Urothelium cell line (cell line): ENCODE data around the gene KCTD17.

Experiments used
- DNase-seq: peaks from one replicate; pipeline ENCODE4 v3.0.0; 2011; ENCODE audit warnings: low spot score, mixed read lengths
- FAIRE-seq: peaks from 2 replicates; lab custom pipeline; 2011; peaks lifted over from hg19 to GRCh38; lab: Jason Lieb, UNC

The KCTD17 gene, protein sequence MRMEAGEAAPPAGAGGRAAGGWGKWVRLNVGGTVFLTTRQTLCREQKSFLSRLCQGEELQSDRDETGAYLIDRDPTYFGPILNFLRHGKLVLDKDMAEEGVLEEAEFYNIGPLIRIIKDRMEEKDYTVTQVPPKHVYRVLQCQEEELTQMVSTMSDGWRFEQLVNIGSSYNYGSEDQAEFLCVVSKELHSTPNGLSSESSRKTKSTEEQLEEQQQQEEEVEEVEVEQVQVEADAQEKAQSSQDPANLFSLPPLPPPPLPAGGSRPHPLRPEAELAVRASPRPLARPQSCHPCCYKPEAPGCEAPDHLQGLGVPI

DNA sequence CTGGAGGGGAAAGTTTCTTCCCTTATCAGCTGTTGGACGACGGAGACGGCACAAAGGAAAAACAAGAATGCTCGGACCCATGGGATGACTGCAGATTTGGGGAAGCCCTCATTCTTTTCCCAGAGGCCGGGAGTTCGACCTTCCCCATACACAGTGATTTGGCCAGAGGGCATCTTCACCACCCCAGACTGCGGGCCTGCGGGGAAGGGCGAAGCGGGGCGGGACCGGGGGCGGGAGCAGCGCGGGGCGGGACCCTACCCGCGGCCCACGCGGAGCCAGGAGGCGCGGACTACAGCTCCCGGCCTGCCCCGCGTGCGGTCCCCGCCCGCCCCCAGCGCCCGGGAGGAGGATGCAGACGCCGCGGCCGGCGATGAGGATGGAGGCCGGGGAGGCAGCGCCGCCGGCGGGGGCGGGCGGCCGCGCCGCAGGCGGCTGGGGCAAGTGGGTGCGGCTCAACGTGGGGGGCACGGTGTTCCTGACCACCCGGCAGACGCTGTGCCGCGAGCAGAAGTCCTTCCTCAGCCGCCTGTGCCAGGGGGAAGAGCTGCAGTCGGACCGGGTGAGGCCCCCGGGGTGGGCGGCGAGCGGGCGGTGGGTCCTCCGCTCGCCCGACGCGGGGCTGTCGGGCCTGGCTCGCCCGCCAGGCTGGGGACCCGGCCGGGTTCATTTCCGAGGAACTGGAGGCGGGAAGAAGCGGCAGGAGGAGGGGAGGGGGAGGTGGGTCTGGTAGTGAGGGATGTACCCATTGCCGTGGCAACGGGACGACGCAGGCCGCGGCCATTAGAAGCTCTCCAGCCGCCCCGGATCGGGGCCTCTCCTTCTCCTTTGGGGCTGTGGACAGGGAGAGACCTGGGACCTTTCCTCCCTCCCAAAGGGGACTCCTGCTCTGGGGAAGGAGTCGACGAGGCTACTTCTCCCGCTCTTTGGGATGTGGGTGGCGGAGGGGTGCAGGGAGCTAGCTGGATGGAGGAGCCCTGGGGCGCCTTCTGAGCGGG is at the start of gene KCTD17:
Gene KCTD17, plus strand, starts transcription at position 352 of the 995 bp plus-strand sequence. Its CDS starts 19 bp downstream, at position 371.
- peak; percentile 98 for DNase-seq

DNA sequence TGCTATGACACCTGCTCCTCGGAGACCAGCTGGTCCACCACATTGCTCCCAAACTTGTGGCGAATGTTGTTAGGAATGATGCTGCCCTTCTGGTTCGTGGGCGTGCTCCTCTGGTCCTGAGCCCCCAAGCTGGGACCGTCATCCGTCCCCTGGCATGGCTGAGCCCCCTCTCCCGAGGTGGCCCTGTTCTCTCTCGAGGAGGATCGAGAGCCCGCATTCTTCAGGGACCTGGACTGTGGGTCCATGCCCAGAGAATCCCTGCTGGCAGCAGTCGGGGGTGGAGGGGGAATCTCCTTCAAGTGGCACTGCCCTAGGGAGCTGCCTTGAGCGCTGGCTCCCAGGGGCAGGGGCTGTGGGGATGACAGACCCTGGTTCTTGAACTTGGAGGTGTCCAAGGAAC is 49.7 kb upstream of the KCTD17 start:
- FAIRE-seq (no peak), DNase-seq (no peak)

More for the DNA sequence above, at the start of gene KCTD17:
- FAIRE-seq, result peak; percentile 50

DNA sequence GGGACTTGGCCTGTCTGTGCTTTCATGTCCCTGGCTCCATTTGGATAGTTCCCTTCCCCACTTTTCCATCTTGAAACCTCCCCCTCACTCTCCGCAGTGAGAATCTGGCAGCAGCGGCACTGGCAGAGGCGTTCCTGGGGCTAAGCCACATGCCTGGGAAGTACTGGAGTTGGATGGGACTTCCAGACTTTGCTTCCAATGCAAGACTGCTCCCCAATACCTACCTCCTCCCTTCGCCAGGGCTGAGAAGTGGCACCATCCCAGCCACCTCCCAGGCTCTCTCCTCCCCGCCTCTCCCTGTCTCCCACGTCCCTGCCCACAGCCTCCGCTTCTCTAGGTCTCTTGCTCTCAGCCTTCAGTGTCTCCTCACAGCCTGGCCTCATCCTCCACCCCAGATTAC is 48.9 kb upstream of the KCTD17 start:
- DNase-seq (no peak), FAIRE-seq (no peak)

DNA sequence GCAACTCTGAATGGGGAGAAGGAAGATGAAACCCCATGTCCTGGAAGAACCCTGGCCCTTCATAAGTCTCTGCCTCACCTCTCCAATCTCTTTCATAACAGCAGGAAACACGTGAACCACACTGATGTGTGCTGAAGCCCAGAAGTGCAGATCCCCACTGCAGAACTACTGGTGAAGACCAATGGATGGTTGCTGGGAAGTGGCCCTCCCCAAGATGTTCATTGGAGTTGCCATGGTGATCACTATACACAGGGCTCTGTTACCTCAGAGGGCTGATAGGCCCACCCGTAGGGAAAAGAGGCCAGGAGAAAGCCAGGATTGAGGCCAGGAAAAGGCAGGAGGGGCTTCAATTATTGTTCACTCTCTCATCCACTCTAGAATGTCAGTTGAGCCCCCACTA is 43.9 kb upstream of the KCTD17 start:
- FAIRE-seq, result no peak
- no peak for DNase-seq

DNA sequence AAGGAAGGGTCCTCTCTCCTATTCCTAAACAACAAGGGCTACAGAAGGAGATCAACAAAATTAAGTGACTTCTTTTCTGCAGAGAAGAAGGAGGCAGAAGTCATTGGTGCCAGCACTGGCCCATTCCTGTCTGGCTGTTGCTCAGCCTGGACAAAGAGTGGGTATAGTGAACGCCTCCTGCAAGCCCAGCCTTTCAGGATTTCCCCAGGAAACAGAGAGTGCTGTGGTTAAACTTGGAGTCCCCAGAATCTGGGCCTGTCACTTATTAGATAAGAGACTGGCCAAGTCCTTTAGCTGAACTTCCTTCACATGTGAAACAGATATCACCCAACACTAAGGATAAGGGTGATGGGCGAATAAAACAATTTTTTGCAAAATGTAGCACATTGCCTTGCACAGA is 43.2 kb upstream of the KCTD17 start:
- no peak for FAIRE-seq
- no peak for DNase-seq

DNA sequence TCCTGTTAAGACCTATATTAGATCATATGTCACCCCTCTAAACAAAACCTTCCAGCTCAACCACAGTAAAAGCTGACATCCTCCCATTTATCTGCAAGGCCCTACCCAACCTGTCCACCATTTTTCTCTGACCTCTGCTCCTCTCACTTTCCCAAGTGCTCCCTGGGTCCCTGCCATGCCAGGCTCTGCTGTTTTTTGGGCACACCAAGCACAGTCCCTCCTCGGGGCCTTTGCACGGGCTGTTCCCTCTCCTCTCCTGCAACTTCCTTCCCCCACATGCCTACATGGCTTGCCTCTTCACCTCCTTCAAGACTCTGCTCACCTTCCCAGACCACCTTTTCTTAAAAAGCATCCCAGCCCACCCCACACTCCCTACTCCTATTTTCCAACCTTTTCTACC is 42.1 kb upstream of the KCTD17 start:
- no peak for FAIRE-seq

DNA sequence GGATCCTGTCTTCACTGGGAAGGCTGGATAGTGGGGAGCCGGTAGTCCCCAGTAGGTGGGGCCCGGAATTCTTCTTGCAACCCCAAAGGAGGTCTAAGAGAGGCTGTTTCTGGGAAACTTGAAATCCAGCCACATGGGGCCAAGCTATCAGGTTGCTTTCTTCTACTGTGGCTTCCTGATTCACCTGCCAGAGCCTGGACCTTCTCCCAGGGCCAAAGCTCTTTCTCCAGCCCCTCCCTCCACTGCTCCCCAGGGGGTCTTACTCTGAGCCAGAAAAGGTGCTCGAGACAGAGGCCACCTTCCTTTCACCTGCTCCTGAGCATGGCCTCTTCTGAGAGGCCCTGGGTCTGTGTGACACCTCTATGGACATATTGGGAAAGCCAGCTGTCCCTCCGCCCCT is 41.4 kb upstream of the KCTD17 start:
- FAIRE-seq, result no peak
- DNase-seq, result no peak

More for the DNA sequence above, 42.1 kb upstream of the KCTD17 start:
- no peak for DNase-seq

DNA sequence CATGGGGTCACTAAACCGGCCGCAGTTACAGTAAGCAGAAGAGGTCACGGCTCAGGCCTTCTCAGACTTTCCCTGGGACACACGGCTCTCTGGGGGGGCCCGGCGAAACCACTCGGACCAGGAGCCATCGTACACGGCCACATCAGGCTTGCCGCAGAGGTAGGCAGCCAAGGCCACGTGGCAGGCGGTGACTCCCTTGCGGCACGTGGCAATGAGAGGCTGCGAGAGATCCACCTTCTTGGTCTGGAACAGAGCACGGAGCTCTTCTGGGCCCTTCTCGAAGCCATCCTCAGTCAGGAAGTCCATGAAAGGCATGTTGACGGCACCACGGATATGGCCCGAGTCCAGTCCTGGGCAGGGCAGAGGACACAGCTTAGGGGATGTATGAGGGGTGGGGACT is 40.6 kb upstream of the KCTD17 start:
- no peak for DNase-seq
- no peak for FAIRE-seq

DNA sequence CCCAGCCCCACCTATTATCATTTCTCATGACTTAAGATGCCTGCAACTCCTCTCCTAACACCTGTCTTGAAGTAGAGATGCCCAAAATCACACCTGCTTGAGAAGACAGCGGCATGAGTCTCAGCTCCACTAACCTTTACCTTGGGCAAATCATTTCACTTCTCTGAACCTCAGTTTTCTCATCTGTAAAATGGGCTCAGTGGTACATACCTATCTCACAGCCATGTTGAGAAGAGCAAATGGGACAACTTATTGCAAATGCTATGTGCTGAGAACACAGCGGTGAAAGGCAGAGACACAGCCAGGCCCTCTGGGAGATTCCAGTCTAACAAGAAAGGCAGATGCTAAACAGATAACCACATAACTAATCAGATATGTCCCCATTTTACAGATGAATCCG is 40.1 kb upstream of the KCTD17 start:
- FAIRE-seq, result no peak
- no peak for DNase-seq

DNA sequence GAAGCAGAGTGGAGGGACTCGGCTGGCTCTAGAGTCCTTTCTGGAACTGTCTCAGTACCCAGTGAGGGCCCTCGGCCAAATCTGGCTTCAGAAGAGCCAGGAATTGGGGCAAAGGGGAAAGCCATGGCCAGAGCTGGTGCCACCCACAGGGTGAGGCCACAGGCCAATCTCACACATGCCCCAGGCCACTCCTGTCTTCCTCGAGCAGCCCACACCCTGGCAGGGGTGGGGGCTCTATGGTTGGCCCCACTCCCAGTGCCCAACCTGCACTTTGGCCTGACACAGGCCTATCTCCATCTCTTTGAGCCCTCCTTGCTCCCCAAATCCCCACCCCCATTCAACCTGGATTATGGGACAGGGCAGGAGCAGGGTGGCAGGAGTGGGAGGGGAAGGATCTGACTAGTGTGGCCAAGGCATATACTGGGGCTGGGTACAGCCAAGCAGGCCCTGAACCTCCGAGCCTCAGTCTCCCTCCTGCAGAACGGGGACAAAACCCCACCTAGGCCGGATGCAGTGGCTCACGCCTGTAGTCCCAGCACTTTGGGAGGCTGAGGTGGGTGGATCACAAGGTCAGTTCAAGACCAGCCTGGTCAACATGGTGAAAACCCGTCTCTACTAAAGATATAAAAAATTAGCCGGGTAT is 39.2 kb upstream of the KCTD17 start:
- FAIRE-seq (peak; percentile 37), DNase-seq (no peak)

DNA sequence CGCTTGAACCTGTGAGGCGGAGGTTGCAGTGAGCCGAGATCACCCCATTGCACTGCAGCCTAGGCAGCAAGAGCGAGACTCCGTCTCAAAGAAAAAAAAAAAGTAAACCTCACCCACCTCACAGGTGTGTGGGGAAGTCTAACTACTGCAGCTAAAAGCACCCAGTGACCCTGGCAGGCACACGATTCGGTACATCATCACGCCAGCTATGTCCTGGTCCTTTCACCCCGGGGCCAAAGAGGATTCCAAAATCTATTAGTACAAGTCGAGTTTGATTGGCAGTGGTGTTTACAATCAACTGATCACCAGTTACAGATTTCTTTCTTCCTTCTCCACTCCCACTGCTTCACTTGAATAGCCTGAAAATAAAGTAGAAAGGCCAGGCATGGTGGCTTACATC is 38.6 kb upstream of the KCTD17 start:
- no peak for FAIRE-seq
- no peak for DNase-seq

DNA sequence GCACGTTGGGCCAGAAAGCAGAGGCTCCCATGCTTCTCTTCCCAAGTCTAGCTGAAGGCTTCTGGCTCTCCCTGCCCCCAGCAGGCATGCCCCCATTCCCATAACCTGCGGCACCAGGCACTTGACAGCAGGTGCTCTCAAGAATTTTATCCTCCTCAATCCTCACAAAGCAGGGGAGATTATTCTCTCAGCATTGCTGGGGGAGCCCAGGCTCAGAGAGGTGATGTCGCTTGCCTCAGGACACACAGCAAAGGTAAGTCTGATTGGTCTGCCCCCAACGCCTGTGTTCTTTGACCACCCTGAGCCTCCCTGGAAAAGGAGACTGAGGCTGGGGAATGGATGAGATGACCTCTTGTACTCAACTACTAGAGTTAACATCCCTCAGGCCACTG is 37.1 kb upstream of the KCTD17 start:
- DNase-seq (no peak), FAIRE-seq (no peak)

DNA sequence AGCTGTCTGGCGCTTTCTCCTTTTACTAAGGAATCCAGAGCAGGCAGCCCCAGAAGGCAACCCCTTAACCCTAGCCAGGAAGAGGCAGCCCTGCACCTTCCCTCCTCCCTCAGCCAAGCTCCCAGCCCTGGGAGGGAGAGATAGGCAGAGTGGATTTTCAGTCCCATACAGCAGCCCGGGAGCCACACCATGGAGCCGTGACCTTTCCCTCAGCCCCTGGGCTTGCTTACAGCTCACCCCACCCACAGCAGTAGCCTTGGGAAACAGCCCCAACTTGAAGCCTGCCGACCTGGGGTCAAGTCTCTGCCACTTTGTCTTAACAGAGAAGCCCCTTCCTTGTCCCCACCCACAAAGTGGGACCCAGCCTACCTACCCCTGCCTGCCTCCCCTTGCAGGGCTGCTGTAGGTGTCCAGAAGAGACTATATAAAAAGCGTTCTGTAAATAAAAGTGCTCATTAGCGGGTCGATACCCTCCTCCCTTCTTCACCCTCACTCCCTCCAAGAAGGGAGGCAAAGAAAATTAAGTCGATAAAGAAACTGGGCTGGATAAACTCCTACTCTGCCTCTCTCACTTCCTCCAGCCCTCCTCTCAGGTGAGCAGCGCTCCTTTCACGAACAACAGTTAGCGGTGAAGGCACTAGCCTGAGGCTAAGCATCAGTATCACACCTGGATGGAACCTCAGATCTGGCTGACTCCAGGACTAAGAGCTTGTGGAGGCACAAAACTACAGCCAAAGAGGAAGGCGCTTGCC is 36.5 kb upstream of the KCTD17 start:
- no peak for FAIRE-seq
- no peak for DNase-seq

DNA sequence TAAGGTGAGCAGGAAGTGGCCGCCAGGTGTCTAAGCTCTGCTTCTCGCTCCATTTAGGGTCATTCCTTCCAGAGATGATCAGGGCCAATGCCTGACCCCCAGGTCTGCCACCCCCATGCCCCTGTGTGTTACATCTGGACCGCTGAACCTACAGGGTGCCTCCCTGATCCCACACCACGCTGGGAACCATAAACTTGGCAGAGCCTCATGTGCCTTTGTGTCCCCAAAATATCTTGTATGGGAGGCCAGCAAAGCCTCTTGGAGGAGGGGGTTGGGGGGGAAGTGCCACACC is 36.0 kb upstream of the KCTD17 start:
- no peak for FAIRE-seq
- no peak for DNase-seq

DNA sequence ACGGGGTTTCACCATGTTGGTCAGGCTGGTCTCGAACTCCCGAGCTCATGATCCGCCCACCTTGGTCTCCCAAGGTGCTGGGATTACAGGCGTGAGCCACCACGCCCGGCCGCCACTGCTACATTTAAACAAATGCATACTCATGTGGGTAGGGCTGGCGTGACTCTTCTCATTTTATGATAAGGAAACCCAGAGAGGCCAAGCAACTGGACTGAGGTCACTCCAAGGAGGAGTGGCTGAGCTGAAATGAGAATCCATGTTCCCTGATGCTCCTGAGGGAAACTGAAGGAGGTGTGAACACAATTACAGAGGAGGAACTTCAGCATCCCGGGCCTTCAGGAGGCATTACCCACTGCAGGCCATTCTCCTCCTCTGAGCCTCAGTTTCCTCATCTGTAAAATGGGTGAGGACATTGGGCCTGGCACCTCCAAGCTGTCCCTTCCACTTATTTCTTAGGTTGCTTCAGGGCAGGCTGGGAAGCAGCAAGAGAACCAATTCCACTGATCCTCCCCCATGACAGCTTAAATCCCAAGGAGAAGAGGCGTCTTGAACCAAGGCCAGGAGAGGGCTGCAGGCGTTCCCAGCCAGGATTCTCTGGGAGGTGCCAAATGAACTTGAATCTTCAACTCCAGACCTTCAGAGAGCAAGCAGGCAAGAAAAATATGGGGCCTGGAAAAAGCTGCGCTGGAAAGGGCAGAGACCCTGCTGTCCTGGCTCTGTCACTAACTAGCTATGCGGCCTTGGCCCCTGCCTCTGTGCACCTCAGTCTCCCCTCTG is 35.2 kb upstream of the KCTD17 start:
- no peak for FAIRE-seq

DNA sequence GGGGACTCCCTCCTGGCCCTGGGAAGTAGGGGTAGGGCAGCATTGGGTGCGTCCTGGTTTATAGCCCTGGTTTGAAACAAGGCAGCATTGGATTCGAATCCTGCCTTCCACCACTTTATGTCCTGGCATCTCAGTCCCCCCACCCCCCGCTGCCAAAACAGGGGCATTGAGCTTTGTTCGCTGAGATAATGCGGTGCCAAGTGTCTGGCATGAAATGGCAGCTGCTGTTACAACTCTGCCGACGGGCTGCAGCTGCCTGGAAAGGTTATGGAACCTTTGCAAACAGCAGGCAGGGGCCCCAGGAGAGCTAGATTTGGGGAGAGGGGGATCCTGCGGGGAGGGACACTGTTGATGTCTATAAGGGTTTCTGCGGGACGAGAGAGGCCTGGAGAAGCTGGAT is 34.2 kb upstream of the KCTD17 start:
- FAIRE-seq, result peak; percentile 9
- DNase-seq, result no peak

More for the DNA sequence above, 35.2 kb upstream of the KCTD17 start:
- no peak for DNase-seq

DNA sequence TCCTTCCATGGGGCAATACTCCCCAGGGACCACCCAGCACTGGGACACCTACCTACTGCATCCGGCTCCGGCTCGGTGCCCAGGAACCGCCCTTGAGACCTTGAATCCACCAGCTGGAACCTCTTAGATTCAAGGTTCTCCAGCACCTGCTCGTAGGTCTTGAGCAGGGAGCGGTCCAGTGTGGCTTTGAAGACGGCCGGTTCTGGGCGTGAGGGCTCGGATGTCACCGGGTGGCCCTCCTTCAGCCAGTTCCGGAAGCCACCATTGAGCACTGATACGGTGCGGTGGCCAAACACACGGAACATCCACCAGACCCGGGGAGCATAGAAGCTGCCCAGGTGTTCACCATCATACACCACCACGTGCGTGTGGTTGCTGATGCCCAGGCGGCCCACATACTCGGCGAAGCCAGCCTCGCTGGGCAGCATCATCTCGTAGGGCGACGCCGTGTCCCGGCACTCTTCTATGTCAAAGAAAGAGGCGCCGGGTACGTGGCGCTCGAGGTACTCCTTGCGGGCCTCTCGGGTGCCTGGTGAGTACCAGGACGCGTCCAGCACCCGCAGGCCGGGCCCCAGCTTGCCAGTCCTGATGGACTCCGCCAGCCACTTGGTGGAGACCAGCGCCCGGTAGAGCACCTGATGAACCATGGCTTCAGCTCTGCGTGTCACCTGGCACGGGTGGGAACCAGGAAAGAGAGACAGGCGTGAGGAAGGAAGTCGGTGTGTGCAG is 33.3 kb upstream of the KCTD17 start:
- DNase-seq (no peak), FAIRE-seq (no peak)

DNA sequence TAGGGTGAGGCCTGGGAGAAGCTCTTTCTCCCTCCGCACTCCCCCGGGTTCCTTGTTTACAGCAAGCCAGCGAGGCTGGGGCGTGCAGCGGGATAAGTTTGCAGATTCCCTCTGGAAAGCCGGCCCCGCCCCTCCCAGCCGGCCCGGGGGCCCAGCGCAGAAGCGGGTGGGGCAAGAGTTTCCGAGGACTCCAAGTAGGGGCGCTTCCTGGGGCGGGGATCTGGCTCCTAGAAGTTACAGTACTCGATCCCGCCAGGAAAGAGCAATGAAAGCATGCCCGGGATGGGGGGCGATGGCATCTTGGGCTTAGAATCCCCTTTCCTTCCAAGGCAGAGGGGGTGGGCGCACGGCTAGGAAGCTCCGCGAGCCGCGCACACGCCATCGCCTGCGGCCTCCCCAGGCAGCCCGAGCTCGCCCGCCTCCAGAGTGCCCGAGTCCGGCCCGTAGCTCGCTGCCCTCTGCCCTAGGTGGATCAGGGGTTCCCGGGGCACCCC is 32.7 kb upstream of the KCTD17 start:
- DNase-seq, result peak; percentile 60

More for the DNA sequence above, 32.7 kb upstream of the KCTD17 start:
- peak; percentile 32 for FAIRE-seq
